IPS DF 6.9 (cell line): ENCODE data around the gene ADAMTS13.

Experiments used
- DNase-seq: peaks from one replicate; pipeline ENCODE4 v3.0.0-alpha.2; 2013; ENCODE audit warnings: low read depth, low spot score
- H3K27ac ChIP-seq: one replicate; pipeline ENCODE4 v1.5.1; 2013; ENCODE audit warnings: low read length, control low read depth
- H3K27me3 ChIP-seq: 2 replicates; pipeline ENCODE4 v1.6.1; 2013; ENCODE audit warnings: mild to moderate bottlenecking, low read length; ENCODE audit not compliant: control insufficient read depth, insufficient read depth
- H3K36me3 ChIP-seq: 2 replicates; pipeline ENCODE4 v1.6.1; 2013; ENCODE audit warnings: low read length; ENCODE audit not compliant: control insufficient read depth, insufficient read depth
- H3K4me1 ChIP-seq: 2 replicates; pipeline ENCODE4 v1.6.1; 2013; ENCODE audit warnings: low read length; ENCODE audit not compliant: control insufficient read depth, insufficient read depth
- H3K4me3 ChIP-seq: 2 replicates; pipeline ENCODE4 v1.5.1; 2013; ENCODE audit warnings: mild to moderate bottlenecking, low read length
- H3K9me3 ChIP-seq: 2 replicates; pipeline ENCODE4 v1.6.1; 2013; ENCODE audit warnings: low read length, inconsistent platforms; ENCODE audit not compliant: control insufficient read depth, insufficient read depth
- WGBS: extraction: QIAGEN DNeasy Blood & Tissue Kit; methylation state at CpG from one replicate; pipeline ENCODE4 v1.1.7; 2013; ENCODE audit warnings: mixed read lengths, missing lambda C conversion rate; ENCODE audit not compliant: insufficient read length, insufficient coverage; 5-methylcytosine and 5-hydroxymethylcytosine counted together

ADAMTS13 gene

DNA sequence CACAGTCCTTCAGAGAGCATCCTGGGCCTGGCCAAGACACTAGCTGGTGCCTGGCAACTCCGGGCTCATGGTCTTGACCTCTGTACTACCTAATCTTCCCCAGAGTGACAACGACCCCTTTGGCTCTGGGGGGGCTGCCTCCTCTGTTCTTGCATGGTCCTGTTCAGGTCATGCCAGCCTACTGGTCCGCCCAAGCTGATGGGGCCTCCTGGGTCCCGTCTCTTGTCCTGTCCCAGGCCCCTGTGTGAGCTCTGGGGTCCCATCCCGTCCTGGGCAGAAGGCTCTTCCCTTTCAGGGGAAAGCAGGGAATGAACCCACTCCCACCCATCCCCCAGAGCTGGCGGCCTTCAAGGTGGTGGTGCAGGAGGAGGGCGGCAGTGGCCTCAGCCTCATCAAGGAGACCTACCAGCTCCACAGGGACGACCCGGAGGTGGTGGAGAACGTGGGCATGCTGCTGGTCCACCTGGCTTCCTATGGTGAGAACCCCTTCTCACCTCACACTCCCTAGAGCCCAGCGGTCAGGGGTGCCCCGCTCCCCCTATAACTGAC is 17.6 kb upstream of the ADAMTS13 start:
- WGBS = no CpG with 5 or more reads among the region's 12 CpGs
- no peaks in the 10 kb centered on the region for H3K9me3 ChIP-seq
- no peaks in the 10 kb centered on the region for H3K27me3 ChIP-seq
- H3K36me3 ChIP-seq = peaks cover 9% of the 10 kb centered on the region; the same call in 1 of the 2 replicates
- DNase-seq = no peak
- no peak overlapping the region for H3K27ac ChIP-seq
- no peak overlapping the region for H3K4me3 ChIP-seq
- no peaks in the 10 kb centered on the region for H3K4me1 ChIP-seq

DNA sequence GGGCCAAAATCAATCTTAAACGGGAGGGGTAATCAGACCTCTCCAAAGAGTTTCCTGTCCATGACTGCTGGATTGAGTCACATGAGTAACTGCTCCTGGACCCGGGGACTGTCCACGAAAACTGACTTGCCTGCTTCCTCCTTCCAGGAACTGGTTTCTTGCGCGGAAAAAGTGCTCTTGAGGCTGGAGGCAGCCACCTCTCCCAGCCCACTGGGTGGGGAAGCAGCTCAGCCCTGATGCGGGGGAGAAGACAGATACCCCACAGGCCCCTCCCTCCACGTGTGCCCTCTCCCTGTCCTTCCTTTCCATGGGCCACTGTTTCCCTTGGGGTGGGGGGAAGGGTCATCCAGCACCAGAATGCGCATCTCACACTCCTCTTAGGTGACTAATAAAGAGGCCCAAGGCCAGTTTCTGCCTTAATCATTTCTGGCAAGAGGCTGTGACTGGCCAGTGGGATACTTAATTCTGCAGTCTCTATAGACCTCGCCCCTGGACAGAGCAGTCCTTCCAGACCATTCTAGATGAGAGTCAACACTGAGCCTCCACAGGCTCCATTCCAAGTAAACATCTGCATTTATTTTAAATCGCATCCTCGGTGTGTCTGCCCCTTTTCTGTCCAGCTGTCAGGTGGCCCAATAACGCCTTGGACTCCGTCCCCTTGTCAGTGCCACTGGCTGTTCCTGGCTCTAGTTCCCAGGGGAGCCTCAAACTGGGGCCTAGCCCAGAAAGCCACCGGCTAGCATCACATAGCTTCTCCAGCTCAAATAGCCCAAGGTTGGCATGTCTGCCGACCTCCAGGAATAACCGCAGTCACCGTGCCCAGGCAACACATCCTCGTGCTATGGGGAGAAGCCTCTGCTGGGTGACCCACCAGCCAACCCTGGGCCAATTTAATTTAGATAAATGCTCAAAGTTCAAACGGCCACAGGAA is 16.4 kb upstream of the ADAMTS13 start:
- H3K36me3 ChIP-seq = peaks cover 9% of the 10 kb centered on the region; the same call in 1 of the 2 replicates
- no peaks in the 10 kb centered on the region for H3K4me1 ChIP-seq
- no peaks in the 10 kb centered on the region for H3K27me3 ChIP-seq
- no CpG with 5 or more reads among the region's 19 CpGs for WGBS
- no peak overlapping the region for H3K4me3 ChIP-seq
- no peak overlapping the region for H3K27ac ChIP-seq
- no peak for DNase-seq
- no peaks in the 10 kb centered on the region for H3K9me3 ChIP-seq

DNA sequence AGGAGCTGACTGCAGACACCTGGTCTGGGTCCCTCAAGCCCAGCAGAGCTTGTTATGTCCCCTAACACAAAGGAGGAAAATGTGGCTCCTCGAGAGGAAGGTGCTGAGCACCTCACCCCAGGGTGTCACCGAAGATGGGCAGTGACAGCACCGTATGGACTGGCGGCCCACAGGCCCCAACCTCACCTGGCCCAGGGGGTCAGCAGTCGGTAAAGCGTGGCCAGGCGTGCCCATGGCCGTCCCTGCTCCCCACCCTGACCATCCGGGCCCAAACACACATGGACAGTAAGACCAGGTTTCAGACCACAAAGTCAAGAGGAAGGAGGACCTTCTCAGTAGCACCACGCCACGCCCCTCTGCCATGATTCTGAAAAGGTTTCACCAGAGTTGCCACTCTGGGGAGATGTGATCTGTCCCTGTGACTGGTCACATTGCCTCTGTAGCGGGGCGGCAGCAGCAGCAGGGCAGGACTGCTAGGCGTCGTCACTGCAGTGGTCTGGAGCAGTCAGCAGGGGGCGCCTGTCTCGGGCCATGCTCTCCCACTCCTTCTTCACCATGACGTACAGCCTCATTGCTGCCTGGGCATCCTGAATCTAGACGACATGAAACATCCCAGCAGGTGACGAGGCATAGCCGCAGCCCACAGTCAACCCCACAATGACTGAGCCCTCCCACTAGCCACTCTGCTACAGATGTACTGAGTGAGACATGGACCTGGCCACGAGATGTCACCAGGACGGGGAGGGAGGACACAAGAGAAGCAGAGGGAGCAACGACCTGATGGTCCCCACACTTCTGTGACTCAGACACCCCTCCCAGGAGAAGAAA is 15.5 kb upstream of the ADAMTS13 start:
- H3K27me3 ChIP-seq = no peaks in the 10 kb centered on the region
- no peak overlapping the region for H3K4me3 ChIP-seq
- peak; percentile 55 for DNase-seq
- H3K9me3 ChIP-seq = no peaks in the 10 kb centered on the region
- no peaks in the 10 kb centered on the region for H3K4me1 ChIP-seq
- no peak overlapping the region for H3K27ac ChIP-seq
- peaks cover 9% of the 10 kb centered on the region; the same call in 1 of the 2 replicates for H3K36me3 ChIP-seq
- no CpG with 5 or more reads among the region's 24 CpGs for WGBS

DNA sequence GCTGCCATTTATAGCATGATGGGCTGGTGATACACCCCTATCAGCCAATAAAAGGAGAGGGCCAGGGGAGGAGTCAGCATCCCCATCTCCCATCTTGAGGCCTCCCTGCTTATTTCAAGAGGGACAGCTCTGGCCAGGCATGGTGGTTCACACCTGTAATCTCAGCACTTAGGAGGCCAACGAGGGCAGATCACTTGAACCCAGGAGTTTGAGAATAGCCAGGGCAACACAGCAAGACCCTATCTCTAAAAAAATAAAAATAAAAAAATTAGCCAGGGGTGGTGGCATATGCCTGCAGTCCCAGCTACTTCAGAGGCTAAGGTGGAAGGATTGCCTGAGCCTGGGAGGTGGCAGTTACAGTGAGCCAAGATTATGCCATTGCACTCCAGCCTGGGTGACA is 14.1 kb upstream of the ADAMTS13 start:
- Histone ChIP-seq H3K27ac (no peak overlapping the region), H3K27me3 (no peaks in the 10 kb centered on the region), H3K4me3 (no peak overlapping the region), H3K36me3 (peaks cover 16% of the 10 kb centered on the region), H3K9me3 (no peaks in the 10 kb centered on the region), H3K4me1 (no peaks in the 10 kb centered on the region)
- no peak for DNase-seq
- no CpG with 5 or more reads among the region's 1 CpG for WGBS

DNA sequence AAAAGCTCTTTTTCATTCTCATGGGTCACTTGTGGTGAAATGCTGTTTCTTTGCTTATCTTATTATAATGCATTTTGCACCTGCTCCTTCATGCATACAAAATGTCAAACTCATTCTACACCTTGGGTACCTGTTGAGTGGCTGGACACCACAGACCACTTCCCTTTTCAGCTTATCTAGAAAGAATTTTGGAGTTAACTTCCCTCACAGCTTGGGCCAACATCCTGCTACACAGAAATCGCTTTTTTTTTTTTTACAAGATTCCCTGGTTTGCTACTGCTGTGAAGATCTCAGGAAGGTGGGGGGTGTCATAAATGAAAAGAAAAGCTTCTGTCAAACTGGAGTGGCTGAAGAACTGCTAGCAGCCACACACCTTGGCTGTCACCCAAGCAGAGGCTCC is 7.0 kb upstream of the ADAMTS13 start:
- no CpG with 5 or more reads among the region's 1 CpG for WGBS
- no peak overlapping the region for H3K27ac ChIP-seq
- H3K9me3 ChIP-seq = no peaks in the 10 kb centered on the region
- H3K27me3 ChIP-seq = no peaks in the 10 kb centered on the region
- H3K4me1 ChIP-seq = no peaks in the 10 kb centered on the region
- no peak for DNase-seq
- no peak overlapping the region for H3K4me3 ChIP-seq
- H3K36me3 ChIP-seq = peaks cover 14% of the 10 kb centered on the region

DNA sequence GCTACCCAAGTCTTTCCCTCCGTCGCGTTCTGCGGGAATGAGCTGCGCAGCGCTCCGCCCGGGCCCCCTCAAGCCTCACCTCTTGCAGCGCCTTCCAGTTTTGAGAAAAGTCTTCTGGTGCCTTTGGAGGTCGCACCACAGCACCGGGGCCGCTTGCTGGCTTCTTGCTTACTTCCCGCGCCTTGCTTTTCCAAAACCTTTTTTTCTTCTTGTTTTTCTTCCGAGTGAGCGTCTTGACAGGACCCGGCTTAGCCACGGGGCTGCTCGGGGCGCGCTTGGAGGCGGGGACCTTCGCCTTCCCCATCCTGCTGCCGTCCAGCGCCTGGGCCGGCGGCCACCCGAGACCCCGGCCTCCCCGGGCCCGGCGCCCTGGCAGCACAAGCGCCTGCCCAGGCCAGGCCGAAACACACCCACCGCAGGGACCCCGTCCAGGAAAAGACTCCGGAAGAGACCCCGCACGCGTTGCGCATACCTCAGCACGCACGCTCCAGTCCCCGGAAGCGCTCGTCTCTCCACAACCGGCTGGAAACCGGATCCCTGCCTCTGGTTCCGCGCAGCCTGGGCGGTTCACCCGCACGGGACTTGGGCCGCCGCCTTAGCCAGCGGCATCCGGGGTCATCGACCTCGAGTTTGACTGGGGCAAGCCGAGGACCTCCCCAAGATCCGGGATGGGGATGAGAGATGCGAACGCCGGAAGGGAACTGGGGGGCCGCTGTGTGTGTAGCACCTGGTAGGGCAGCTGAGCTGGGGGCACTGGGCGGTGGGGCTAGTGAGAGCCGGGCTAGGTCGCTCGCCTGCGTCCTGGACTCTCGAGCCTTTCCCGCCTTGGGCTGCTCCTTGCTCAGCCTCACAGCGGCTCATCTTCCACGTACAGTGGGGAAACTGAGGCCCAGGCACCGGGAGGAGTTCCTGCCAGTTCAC is 4.4 kb upstream of the ADAMTS13 start, which contains the start of gene REXO4:
Gene REXO4, minus strand, starts transcription at position 470 of the 921 bp plus-strand sequence. Its CDS starts 166 bp downstream, at position 304.
- Histone ChIP-seq H3K4me1 (0 out of 2 replicates have a peak, but pooled peaks cover 1% of the 10 kb centered on the region), H3K27ac (no peak within 1 kb of the TSS), H3K9me3 (no peaks in the 10 kb centered on the region), H3K36me3 (peaks cover 7% of the 10 kb centered on the region), H3K27me3 (no peaks in the 10 kb centered on the region), H3K4me3 (peak within 1 kb of the TSS; percentile 77)
- WGBS = no CpG with 5 or more reads among the region's 75 CpGs
- DNase-seq = no peak

DNA sequence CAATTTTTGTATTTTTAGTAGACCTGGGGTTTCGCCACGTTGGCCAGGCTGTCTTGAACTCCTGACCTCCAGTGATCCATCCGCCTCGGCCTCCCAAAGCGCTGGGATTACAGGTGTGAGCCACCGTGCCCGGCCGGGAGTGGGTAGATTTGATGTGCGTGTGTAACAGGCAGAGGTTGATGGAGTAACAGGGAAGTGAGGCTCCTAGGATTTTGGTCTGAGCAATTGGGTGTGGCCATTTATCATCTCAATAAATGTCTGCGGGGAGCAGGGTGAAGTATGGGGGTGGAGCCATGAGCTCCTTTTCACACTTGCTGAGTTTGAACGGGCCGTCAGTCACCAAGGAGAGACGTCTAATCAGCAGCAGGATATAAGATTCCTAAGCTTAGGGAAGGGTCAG is 3.2 kb upstream of the ADAMTS13 start:
- no peak for DNase-seq
- WGBS = no CpG with 5 or more reads among the region's 13 CpGs

DNA sequence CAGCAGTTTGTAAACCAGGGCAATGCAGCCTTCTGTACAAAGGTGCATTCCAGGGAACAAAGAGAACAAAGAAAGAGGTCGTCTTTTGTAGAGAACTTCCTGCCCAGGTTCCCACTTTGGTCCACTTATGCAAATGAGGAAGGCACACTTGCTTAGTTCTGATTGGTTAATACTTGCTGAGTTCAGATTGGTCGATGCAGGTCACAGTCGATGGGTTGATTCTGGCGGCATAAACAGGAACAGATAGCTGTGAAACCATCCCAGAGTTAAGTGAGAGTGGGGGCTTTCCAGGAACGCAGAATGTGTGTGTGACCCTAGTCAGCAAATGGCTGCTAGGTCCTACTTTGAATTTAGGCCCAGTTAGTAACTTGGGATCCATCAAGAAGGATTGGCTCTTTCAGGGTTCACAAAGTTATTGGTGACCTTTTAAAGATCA is 1.8 kb upstream of the ADAMTS13 start:
- no peak for DNase-seq
- H3K36me3 ChIP-seq = no peaks in the 10 kb centered on the region

More for the DNA sequence above, 3.2 kb upstream of the ADAMTS13 start:
- no peaks in the 10 kb centered on the region for H3K9me3 ChIP-seq
- H3K27me3 ChIP-seq = no peaks in the 10 kb centered on the region
- H3K36me3 ChIP-seq = peaks cover 6% of the 10 kb centered on the region; the same call in 1 of the 2 replicates
- H3K27ac ChIP-seq = no peak overlapping the region
- no peak overlapping the region for H3K4me3 ChIP-seq
- H3K4me1 ChIP-seq = 0 out of 2 replicates have a peak, but pooled peaks cover 1% of the 10 kb centered on the region

DNA sequence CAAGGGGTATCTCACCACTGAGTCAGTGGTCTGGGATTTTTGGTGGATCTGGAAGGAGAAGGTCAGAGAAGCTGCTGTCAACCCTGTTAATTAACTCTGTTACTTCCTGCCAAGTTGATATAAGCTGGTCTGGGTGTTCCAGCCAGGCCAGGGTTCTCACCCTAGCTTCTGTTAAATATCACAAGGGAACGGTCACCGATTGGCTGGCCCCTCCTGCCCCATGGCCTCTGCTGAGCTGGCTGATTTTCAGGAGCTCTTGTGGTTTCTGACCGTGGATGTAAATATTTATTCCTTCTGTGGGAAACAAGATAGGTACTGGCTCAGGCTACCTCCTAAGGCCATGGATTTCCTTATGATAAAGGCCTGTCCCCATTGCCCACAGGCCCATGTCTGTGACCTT is 1.0 kb downstream of the ADAMTS13 start:
- H3K4me3 ChIP-seq = no peak overlapping the region
- no peak overlapping the region for H3K27ac ChIP-seq
- WGBS = no CpG with 5 or more reads among the region's 3 CpGs
- no peaks in the 10 kb centered on the region for H3K9me3 ChIP-seq
- DNase-seq = no peak
- H3K4me1 ChIP-seq = peaks cover 4% of the 10 kb centered on the region; the same call in 1 of the 2 replicates
- 0 out of 2 replicates have a peak, but pooled peaks cover 3% of the 10 kb centered on the region for H3K36me3 ChIP-seq
- no peaks in the 10 kb centered on the region for H3K27me3 ChIP-seq

More for the DNA sequence above, 1.8 kb upstream of the ADAMTS13 start:
- H3K9me3 ChIP-seq = no peaks in the 10 kb centered on the region
- no peak overlapping the region for H3K27ac ChIP-seq
- H3K27me3 ChIP-seq = no peaks in the 10 kb centered on the region
- no CpG with 5 or more reads among the region's 5 CpGs for WGBS
- H3K4me3 ChIP-seq = no peak overlapping the region
- 0 out of 2 replicates have a peak, but pooled peaks cover 1% of the 10 kb centered on the region for H3K4me1 ChIP-seq
